ENCODE results near the gene CPOX.

Gene CPOX

DNA sequence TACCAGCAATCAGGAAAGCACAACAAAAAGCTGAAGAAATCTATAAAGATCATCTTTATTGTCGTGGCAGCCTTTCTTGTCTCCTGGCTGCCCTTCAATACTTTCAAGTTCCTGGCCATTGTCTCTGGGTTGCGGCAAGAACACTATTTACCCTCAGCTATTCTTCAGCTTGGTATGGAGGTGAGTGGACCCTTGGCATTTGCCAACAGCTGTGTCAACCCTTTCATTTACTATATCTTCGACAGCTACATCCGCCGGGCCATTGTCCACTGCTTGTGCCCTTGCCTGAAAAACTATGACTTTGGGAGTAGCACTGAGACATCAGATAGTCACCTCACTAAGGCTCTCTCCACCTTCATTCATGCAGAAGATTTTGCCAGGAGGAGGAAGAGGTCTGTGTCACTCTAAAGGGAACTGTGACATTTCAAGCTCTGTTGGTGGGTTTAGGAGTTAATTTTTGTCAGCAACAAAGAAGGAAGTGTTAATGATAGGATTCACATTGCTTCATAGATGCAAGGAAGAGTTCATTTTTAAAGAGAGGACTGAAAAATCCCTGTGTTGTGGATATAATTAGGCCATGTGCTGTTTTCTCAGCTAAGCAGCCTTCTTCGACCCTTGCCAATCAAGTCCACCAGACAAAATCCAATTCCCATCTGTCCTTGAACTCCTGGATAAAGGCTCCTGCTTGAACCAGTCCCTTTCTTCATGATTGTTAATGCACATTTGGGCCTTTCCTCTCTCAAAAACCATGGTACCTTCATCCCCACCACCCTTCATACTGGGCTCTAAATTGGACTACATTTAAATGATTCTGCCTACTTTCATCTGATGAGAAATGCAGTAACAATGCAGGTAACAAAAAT lies 60.5 kb downstream of the CPOX start:
- no peak for DNase-seq

DNA sequence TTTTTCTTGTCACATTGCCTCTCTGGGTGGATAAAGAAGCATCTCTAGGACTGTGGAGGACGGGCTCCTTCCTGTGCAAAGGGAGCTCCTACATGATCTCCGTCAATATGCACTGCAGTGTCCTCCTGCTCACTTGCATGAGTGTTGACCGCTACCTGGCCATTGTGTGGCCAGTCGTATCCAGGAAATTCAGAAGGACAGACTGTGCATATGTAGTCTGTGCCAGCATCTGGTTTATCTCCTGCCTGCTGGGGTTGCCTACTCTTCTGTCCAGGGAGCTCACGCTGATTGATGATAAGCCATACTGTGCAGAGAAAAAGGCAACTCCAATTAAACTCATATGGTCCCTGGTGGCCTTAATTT lies 61.2 kb downstream of the CPOX start:
- no peak for DNase-seq

DNA sequence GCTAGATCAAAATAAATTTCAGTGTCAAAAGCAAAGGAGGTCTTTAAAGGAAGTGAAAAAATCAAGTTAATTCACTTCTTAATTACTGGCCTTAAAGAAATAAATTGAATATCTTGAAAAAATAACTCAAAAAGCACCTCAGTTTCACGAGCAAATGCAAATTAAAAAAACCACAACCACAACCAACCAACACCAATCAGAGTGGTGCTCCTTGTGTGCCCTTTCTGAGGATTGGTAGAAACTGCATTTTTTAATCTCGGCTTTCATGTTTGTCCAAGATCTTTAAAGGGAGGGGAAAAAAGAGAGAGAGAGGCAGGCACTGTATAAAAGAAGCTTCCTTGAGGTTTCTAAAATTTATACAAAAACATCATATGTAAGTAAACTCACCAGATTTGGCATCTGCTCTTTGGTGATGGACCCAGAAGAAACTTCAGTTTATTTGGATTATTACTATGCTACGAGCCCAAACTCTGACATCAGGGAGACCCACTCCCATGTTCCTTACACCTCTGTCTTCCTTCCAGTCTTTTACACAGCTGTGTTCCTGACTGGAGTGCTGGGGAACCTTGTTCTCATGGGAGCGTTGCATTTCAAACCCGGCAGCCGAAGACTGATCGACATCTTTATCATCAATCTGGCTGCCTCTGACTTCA lies 61.7 kb downstream of the CPOX start, which contains the start of gene GPR15:
TSS of gene GPR15 (plus strand) at position 357 of the 653 bp plus-strand sequence. CDS start at position 413, 56 bp downstream.
- DNase-seq, result no peak

DNA sequence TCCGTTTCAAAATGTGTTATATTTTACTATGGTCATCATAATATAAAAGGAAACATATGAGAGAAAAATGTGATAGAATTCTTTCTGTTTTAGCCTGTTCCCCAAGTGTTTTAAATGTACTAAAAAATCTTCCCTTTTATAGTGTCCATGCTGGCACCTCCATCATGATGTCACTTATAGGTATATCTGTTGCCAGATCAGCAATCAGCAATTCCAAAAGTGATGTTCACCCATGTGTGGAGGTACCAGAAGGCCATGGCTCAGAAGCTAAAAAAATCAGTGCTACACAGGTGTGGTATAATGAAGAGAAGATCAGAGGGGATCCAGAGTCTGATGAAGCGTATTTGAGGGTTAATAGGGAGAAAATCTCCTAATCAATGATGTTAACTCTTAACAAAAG lies 62.7 kb downstream of the CPOX start:
- no peak for DNase-seq

DNA sequence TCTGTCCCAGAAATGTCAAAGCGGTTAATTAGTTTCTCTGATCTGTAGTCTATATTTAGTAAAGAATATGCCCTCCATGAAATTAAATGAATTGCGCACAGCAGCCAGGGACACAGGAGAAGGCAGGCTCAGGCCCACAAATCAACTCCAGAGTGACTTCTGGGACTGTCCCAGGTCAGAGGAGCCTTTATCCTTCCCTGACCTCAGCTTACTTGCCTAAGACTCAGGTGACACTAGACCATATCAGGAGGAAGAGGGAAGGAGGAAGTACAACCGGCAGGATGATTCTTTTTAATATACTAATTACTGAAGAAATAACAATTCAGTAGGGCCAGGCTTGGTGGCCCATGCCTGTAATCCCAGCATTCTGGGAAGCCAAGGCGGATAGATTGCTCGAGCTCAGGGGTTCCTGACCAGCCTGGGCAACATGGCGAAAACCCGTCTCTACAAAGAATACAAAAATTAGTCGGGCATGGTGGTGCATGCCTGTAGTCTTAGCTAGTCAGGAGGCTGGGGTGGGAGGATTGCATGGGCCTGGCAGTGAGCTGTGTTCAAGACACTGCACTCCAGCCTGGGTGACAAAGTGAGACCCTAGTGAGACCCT lies 63.5 kb downstream of the CPOX start:
- DNase-seq, result no peak
